Measurements from ENCODE around the gene SCARB1.

SCARB1 gene

GRCh38 chr12:124792156-124792555, 71.5 kb downstream of the SCARB1 start:
- no peak for DNase-seq

DNA sequence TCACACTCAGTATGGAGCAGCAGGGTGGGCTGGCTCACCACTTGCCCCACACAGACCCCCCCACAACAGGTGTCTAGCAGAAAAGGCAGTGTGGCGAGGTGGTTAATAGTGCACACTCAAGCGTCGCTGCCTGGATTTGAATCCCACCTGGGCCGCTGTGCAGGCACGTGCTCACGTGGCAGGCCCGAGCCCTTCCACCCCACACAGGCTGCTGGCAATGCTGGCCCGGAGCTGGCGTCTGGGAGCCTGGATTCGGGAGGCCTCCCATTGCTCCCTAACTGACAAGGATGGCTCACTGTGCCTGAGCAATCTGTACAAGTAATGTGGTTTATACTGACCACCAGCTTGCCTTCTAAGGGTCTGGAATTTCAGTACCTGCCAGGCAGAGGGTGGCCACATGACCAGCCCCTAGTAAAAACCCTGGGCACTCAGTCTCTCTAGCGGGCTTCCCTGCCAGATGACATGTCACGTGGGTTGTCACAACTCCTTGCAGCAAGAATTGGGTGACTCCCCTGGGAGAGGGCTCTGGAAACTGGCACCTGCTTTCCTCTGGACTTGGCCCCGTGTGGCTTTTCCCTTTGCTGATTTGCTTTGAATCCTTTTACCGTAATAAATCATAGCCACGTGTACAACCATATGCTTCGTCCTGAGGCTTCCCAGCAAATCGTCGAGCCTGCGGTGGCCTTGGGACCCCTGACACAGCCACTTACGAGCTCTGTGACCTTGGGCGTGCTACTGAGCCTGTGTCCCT, 72.8 kb downstream of the SCARB1 start:
- peak; percentile 17 for DNase-seq

DNA sequence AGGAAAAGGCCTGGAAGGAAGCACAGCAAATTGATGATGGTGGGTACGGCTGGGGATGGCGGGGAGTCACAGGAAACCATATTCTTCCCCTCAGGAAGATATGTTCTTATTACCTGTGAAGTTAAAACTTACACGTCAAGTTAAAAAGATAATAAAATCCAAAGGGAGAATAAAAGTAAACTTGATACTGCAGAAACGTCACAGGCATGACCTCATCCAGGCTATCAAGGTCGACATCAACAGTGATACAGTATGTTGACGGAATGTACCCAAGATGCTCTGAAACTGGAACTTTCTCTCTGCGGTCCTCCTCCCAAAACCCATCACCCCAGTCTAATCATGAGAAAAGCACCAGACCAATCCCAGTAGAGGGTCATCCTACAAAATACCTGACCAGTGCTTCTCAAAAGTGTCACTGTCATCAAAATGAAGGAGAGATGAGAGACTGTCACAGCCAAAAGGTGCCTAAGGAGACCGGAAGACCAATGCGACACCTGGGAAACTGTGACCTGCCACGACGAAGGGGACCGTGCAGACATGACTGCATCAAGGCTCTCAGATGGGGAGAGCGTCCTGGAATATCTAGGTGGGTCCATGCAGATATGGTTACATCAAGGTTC, 74.6 kb downstream of the SCARB1 start:
- DNase-seq, result no peak

DNA sequence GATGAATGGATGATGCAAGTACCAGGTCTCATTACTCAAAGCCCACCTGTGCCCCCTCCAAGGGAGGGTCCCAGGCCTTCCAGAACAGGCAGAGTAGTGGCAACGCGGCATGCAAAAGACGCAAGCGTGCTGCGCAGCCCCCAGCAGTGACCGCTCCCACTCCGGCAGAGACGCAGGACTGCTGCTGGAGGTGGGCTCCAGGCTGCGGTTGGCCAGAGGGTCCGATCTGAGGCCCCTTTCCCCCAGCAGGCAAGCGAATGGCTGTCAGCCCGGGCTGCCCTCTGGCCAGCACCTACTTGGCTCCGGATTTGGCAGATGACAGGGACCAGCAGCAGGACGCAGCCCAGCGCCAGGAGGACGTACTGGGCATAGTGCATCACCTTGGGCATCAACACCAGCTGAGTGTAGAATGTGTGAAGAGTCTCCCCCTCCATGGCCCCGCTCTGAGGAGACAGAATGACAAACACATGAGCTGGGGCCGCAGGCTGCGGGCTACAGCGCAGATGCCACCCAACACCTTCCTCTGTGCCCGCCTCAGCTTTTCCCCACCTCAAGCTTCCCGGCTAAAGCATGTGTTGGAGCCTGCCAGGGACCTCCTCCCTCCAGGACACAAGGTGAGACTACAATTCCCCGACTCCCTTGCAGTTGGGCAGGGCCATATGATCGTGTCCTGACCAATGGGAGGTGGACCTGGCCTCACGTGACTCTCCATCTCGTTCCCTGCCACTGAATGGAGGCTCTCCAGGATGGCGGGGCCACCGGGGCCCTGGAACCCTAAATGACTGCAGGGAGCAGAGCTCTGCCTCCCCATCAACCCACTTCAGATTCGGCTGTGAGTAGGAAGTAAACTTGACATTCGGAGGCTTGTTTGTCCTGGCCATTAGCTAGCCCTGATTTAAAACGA, 77.4 kb downstream of the SCARB1 start:
- peak; percentile 57 for DNase-seq

DNA sequence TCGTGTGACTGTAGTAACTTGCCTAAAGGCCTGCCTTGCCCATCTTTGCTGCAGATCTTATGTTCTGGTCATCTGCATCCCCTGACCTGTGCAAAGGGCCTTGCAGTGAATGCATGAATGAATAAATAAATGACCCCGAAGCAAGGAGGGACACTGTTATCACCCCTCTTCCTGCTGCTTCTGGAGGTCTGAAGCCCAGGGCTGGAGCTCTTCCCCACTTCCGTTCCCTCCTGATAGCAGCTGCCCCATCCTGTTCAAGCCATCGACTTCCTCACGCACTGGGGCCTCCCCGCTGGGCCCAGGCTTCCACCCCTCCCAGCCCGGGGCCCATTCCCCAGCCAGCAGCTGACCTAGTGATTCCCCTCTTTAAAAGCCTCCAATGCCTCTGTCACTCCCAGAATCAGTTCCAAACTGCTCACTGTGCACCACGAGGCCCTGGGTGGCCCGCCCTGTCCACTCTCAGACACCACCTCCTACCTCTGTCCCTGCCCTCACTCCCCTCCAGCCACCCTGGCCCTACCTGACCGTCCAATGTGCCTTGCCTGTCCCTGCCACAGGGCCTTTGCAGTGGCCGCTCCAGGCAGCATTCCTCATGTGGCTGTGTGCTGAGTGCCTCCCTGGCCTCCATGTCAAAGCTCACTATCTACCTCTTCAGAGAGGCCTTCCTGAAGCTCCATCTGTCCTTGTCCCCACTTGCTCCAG, 78.6 kb downstream of the SCARB1 start:
- no peak for DNase-seq

DNA sequence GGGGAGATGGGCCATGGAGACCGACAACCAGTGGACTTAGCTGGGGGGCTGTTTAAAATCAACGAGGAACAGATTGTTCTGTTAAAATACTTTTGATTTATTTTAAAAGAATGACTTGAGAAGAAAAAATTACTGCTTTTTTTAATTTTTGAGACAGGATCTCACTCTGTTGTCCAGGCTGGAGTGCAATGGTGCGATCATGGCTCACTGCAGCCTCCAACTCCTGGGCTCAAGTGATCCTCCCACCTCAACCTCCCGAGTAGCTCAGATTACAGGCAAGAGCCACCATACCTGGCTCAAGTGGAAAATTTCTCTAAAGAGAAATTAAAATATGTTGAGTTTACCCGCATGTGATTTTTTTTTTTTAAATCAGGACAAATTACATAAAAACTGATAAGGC, 80.6 kb downstream of the SCARB1 start:
- DNase-seq, result no peak

- DNase-seq, result no peak
Measured at GRCh38 chr12:124782132-124782531, 81.5 kb downstream of the SCARB1 start.

GRCh38 chr12:124780752-124781685, 82.6 kb downstream of the SCARB1 start:
- DNase-seq, result no peak

GRCh38 chr12:124780336-124780735, 83.3 kb downstream of the SCARB1 start:
- no peak for DNase-seq

DNA sequence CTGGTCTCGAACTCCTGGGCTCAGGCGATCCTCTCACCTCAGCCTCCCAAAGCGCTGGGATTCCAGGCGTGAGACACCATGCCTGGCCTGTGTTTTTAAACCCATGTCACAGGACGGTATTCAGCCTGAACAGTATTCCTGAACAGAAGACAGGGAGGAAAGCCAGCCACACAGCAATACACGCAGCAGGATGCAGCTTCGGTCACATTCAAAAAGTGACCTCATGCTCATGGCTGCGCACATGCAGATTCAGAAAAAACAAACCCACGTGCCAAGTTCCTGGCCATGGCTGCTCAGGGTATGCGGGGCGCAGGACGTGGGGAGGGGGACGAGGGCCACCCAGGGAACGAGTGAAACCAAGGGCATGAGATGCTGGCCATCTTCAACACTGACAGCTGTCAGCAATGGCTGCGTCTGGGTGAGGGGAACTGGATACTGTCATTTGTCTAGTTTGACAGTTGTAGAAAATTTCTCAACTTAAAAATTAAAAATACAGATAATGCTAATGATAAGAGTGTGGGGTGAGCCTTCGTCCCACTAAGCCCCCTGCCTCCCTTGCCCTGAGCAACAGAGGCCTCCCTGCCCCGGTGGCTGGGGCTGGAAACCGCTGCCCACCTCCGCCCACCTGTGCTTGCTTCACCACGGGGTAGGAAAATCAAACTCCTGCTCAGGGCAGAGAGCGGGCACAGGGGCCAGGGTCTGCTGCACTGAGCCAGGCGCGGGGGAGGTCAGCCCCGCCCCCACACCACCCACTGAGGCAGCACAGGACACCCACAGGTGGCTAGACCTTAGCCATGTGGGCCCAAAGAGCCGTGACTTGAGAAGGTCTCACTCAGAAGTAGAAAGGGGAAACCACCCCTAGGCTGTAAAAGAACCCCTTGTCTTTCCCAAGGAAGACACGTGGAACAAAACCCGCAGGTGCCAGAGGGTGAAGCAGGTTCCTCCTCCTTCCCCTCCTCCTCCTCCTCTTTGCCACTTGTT, 84.2 kb downstream of the SCARB1 start:
- DNase-seq, result no peak

- DNase-seq, result no peak
Measured at GRCh38 chr12:124778411-124778810, 85.3 kb downstream of the SCARB1 start.

- DNase-seq, result no peak
Measured at GRCh38 chr12:124777399-124778372, 86.0 kb downstream of the SCARB1 start.

- DNase-seq, result no peak
Measured at GRCh38 chr12:124776125-124776513, 87.5 kb downstream of the SCARB1 start.

DNA sequence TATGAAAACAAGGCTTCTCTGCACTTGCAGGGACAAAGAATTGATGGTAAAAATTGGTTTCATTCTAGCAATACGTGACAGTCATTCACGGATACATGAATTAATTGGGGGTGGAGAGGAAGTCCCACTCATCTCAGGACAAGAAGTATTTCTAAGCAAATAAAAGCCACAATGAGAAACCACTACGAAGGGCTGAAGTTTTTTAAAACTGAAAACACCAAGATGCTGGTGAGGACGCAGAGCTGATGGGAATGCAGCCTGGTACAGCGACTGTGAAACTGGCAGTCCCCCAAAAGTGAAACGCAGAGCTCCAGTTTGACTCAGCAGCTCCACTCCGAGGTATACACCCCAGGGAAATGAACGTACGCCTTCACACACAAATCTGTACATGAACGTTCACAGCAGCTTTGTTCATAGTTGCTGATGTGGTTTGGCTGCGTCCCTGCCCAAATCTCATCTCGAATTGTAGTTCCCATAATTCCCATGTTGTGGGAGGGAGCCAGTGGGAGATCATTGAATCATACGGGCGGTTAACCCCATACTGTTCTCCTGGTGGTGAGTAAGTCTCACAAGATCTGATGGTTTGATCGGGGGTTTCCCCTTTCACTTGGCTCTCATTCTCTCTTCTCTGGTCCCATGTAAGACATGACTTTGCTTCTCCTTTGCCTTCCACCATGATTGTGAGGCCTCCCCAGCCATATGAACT, 89.0 kb downstream of the SCARB1 start:
- DNase-seq, result no peak

- no peak for DNase-seq
Measured at GRCh38 chr12:124774054-124774461, 89.6 kb downstream of the SCARB1 start.

GRCh38 chr12:124772289-124773170, 91.1 kb downstream of the SCARB1 start:
- no peak for DNase-seq

DNA sequence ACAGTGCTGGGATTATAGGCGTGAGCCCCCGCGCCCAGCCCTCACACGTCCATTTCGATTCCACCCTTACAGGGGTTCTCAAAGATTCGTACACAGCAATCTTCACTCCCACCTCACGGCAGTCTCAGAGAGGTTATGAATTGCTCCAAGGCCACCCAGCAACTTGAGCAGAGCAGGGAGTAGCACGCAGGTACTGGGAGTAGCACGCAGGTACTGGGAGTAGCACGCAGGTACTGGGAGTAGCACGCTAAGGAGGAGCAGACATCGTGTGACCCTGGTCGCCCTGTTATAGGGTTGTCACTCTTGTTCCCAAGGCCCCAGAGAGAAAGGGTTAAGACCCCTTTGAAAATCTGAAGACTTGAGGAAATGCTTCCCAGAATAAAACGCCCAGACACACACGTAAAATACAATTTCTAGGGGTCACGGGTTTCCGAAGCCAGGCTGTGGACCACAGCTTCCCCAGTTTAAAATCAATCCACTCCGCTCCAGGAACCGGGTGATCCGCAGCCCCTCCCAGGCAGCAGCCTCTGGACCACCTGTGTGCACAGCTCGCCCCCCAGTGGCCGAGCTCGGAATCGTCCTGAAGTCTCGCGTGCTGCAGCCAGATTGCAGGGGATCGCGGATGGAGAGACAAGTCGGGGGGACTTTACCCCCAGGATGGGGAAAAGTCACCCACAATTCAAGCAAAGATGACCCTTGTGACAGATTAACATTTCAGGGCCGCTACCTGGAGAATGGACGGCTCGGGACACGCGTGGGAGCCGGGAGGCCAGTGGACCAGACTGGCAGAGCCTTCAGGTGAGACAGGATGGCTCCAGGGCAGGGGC, 92.0 kb downstream of the SCARB1 start:
- DNase-seq, result no peak
